A549 (cell line): Measurements from ENCODE around the gene ASGR1.

Experiments
- CEBPB ChIP-seq, 2 experiments: fragments of >200 bp in 1 of 2; sonication (Bioruptor Twin) in 1 of 2; formaldehyde crosslinking in 1 of 2; IDR thresholded peaks; 2 replicates each; pipeline ENCODE4 v1.6.1; 2012 to 2016
- CTCF ChIP-seq: fragments of >200 bp; sonication (Bioruptor Twin); formaldehyde crosslinking; IDR thresholded peaks from 3 replicates; pipeline ENCODE4 v1.5.1; 2016
- JUN ChIP-seq, 2 experiments: fragments of >200 bp; sonication (Bioruptor Twin); formaldehyde crosslinking; IDR thresholded peaks; 2 replicates in 1 of 2; 3 replicates in 1 of 2; pipeline ENCODE4 v1.6.1; 2016 to 2017
- MAZ ChIP-seq: fragments of 150-350 bp; IDR thresholded peaks from 2 replicates; pipeline ENCODE4 v1.6.1; 2014; ENCODE audit warnings: antibody characterized with exemption, low read depth, low read length, borderline replicate concordance
- NPAS2 ChIP-seq: fragments of 250-450 bp; sonication (Bioruptor Pico); IDR thresholded peaks from 2 replicates; pipeline ENCODE4 v1.8.0; 2022; ENCODE audit warnings: mild to moderate bottlenecking, moderate library complexity, borderline replicate concordance
- PBX3 ChIP-seq: IDR thresholded peaks from 2 replicates; pipeline ENCODE4 v1.6.1; 2012
- POLR2A ChIP-seq: IDR thresholded peaks from 2 replicates; pipeline ENCODE4 v1.6.1; 2012; ENCODE audit warnings: mild to moderate bottlenecking, low read length

- TF ChIP-seq PBX3, result no peak
- no peak for TF ChIP-seq CEBPB (IDR thresholded peaks at IDR 0.05)
- no peak for TF ChIP-seq JUN (IDR thresholded peaks at IDR 0.05)
- TF ChIP-seq CTCF, result no peak
- TF ChIP-seq POLR2A, result no peak
- no peak for TF ChIP-seq NPAS2 (CRISPR knock-in tag)
- TF ChIP-seq MAZ, result no peak
Measured at GRCh38 chr17:7129311-7129710, 49.9 kb downstream of the ASGR1 start.
